ENCODE measurements around the gene TPSG1.
"Not testable (repeated sequence)": the region's sequence is repeated elsewhere in the genome, so short reads cannot be mapped to it uniquely, and the experiment has no call there.

Gene TPSG1

GRCh38 chr16:1215574-1216295, 9.3 kb downstream of the TPSG1 start:
- DNase-seq (ENCODE audit: low spot score): no peak

- DNase-seq (ENCODE audit: low spot score): no peak
Observed at GRCh38 chr16:1214719-1215118, 10.3 kb downstream of the TPSG1 start.

- DNase-seq (ENCODE audit: low spot score): no peak
Observed at GRCh38 chr16:1213796-1214372, 11.2 kb downstream of the TPSG1 start.

- DNase-seq (ENCODE audit: low spot score): no peak
Observed at GRCh38 chr16:1213231-1213630, 11.8 kb downstream of the TPSG1 start.

- no peak for DNase-seq (ENCODE audit: low spot score)
Observed at GRCh38 chr16:1212616-1213194, 12.4 kb downstream of the TPSG1 start.

GRCh38 chr16:1211451-1212268, 13.4 kb downstream of the TPSG1 start:
- DNase-seq (ENCODE audit: low spot score): no peak

- no peak for DNase-seq (ENCODE audit: low spot score)
Observed at GRCh38 chr16:1210461-1210860, 14.6 kb downstream of the TPSG1 start.

DNA sequence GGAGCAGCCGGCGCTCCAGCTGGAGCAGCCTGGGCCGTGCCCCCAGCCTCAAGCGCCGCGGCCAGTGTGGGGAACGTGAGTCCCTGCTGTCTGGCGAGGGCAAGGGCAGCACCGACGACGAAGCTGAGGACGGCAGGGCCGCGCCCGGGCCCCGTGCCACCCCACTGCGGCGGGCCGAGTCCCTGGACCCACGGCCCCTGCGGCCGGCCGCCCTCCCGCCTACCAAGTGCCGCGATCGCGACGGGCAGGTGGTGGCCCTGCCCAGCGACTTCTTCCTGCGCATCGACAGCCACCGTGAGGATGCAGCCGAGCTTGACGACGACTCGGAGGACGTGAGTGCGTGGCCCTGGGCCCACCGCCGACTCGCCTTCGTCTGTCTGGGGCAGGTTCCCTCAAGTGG, 16.0 kb downstream of the TPSG1 start:
- DNase-seq (ENCODE audit: low spot score): no peak

DNA sequence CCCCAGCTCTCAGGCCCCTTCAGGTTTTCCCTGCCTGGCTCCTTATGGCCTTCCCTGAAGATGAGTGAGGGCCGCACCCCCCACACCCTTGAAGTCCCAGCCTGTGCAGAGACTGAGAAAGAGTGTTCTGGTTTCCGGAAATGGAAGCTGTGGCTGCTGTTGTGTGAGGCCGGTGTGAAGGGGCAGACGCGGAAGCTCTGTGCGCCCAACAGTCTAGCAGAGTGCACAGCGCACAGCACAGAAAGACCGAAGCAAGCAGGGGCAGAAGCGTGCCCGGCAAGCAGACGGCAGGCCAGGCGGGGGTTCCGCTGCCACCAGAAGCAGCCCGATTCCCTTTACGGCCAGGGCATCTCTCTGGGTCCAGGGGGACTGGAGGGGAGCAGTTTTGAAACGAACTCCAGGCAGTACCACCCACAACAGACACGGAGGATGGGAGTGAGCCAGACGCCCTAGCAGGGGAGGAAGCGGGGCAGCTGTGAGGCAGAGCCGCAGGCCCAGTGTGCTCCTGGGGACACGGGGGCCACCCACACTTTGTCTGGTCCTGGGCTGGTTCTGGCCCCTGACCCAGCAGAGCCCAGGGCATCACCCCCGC, 16.7 kb downstream of the TPSG1 start:
- no peak for DNase-seq (ENCODE audit: low spot score)

DNA sequence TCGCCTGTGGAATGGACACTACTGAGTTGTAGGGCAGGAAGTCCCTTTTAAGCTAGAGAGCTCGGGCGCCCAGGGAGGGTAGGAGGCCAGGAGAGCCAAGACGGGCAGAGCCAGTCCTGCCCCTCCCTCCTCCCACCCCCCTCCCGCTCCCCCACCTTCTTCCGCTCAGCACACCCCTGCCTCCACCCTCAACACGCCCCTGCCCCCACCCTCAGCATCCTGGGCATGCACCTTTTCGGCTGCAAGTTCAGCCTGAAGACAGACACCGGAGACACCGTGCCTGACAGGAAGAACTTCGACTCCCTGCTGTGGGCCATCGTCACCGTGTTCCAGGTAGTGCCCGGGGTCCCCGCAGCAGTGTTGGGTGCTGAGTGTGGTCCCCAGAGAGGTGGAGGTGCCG, 18.3 kb downstream of the TPSG1 start:
- no peak for DNase-seq (ENCODE audit: low spot score)

DNA sequence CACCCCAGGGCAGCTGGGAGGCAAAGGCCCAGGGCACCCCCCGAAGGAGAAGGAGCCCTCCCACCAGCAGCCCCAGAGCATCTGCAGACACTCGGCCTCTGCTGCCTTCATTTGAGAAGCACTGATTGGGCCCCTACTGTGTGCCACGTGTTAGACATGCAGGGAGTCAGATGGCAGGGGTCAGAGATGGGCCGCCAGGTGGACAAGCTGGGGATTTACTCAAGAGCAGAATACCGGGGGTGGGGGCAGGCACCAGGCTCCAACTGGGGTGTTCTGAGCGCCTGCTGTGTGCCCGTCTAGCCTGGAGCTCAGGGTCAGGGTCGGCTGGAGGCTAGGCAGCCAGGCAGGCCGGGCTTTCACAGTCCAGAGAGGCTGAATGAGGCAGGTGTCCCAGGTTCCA, 18.7 kb downstream of the TPSG1 start:
- no peak for DNase-seq (ENCODE audit: low spot score)

GRCh38 chr16:1204933-1205332, 20.1 kb downstream of the TPSG1 start:
- no peak for DNase-seq (ENCODE audit: low spot score)

GRCh38 chr16:1202274-1202673, 22.8 kb downstream of the TPSG1 start:
- DNase-seq (ENCODE audit: low spot score): no peak

GRCh38 chr16:1201444-1201843, 23.6 kb downstream of the TPSG1 start:
- DNase-seq (ENCODE audit: low spot score): no peak

GRCh38 chr16:1200014-1200627, 24.9 kb downstream of the TPSG1 start:
- DNase-seq (ENCODE audit: low spot score): no peak

DNA sequence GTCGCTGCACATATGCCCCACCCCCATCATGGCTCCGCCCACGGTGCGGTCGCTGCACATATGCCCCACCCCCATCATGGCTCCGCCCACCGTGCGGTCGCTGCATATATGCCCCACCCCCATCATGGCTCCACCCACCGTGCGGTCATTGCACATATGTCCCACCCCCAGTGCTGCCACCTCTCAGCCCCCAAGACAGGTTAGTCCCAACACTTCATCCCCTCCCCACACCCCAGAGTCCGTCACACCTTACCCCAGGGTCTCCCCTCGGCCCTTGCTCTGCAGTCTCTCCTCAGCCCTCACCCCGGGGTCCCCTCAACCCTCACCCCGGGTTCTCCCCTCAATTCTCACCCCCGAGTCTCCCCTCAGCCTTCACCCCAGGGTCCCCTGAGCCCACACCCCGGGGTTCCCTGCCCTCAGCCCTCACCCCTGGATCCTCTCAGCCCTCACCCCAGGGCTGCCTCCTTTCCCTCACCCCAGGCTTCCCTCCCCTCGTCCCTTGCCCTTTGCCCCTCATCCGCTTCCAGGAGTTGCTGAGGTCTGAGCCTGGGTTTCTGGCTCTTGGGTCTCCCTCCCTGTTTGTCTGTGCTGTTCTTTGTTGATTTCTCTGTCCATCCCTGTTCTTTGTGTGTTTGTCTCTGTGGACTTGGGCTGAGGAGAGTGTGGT, 25.6 kb downstream of the TPSG1 start:
- DNase-seq (ENCODE audit: low spot score): no peak

DNA sequence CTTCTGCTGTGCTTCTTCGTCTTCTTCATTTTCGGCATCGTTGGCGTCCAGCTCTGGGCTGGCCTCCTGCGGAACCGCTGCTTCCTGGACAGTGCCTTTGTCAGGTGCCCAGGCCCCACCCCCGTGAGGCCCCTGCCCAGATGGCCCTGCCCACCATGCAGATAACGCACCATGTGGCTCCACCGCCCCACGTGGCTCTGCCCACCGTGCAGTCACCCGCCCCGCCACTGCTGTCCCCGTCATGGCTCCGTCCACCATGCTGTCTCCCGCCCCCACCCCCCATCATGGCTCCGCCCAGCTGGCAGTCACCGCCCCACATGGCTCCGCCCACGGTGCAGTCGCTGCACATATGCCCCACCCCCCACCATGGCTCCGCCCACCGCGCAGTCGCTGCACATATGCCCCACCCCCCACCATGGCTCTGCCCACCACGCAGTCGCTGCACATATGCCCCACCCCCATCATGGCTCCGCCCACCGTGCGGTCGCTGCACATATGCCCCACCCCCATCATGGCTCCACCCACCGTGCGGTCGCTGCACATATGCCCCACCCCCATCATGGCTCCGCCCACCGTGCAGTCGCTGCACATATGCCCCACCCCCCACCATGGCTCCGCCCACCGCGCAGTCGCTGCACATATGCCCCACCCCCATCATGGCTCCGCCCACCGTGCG, 26.3 kb downstream of the TPSG1 start:
- DNase-seq (ENCODE audit: low spot score): not testable (repeated sequence)

DNA sequence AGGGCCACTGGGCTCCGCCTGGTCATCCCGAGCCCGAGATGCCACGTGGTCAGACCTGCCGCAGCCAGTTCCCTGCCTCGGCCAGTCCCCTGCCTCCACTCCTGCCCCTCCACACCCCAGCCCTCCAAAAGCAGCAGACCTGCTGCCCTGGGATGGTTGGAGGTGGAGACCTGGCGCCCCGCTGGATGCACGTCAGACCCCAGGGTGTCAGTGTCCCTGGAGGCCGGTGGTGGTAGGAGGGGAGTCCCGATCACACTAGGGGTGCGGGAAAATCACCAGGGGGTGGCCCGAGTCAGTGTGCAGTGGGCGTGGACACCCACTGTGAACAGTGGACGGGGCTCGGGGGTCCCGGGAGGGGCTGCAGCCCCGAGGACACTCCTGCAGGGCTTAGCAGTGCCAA, 26.9 kb downstream of the TPSG1 start:
- DNase-seq (ENCODE audit: low spot score): no peak

GRCh38 chr16:1197237-1197866, 27.7 kb downstream of the TPSG1 start:
- DNase-seq (ENCODE audit: low spot score): no peak

- DNase-seq (ENCODE audit: low spot score): no peak
Observed at GRCh38 chr16:1196494-1196893, 28.6 kb downstream of the TPSG1 start.

DNA sequence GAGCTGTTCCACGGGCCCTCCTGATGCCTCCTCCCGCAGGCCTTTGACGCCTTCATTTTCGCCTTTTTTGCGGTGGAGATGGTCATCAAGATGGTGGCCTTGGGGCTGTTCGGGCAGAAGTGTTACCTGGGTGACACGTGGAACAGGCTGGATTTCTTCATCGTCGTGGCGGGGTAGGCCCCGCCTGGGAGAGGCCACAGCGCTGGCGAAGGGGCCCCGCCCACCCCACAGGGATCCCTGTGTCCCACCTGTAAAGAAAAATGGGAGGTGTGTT, 29.7 kb downstream of the TPSG1 start:
- DNase-seq (ENCODE audit: low spot score): no peak

All from left forelimb (tissue), 1 donor.